ENCODE results near the gene SYT3.

Gene SYT3

GRCh38 chr19:50658441-50659317 lies 19.0 kb upstream of the SYT3 start (continued):
- peak; percentile 89 for TF ChIP-seq ZNF580 (tag by site-specific recombination; IDR thresholded peaks at IDR 0.05)
- TF ChIP-seq ZSCAN18 (tag by site-specific recombination; IDR thresholded peaks at IDR 0.05): no peak; the same call in 1 of the 2 replicates
- TF ChIP-seq KLF1 (tag by site-specific recombination; IDR thresholded peaks at IDR 0.05): peak; percentile 48
- peak; percentile 69; the same call in 1 of the 2 replicates for TF ChIP-seq ZNF24 (tag by site-specific recombination; IDR thresholded peaks at IDR 0.05)
- peak; percentile 75 for TF ChIP-seq PRDM4 (tag by site-specific recombination; IDR thresholded peaks at IDR 0.05)
- TF ChIP-seq ZNF639 (tag by site-specific recombination; IDR thresholded peaks at IDR 0.05): peak; percentile 77
- TF ChIP-seq ZNF830 (tag by site-specific recombination; IDR thresholded peaks at IDR 0.05; ENCODE audit: low read depth): no peak
- peak; percentile 78 for TF ChIP-seq ZNF148 (tag by site-specific recombination; IDR thresholded peaks at IDR 0.05; ENCODE audit: borderline replicate concordance)
- no peak for TF ChIP-seq ZNF350 (tag by site-specific recombination; IDR thresholded peaks at IDR 0.05)
- TF ChIP-seq ZNF791 (tag by site-specific recombination; IDR thresholded peaks at IDR 0.05): no peak
- peak; percentile 84 for TF ChIP-seq KLF8 (tag by site-specific recombination; IDR thresholded peaks at IDR 0.05)
- TF ChIP-seq ZBTB11 (tag by site-specific recombination; conservative IDR thresholded peaks at IDR 0.05; ENCODE audit: low read depth): no peak; the same call in none of the 2 replicates
- peak; percentile 83; the same call in 1 of the 2 replicates for TF ChIP-seq ZNF280D (tag by site-specific recombination; IDR thresholded peaks at IDR 0.05)
- peak; percentile 87 for TF ChIP-seq ZFP69B (tag by site-specific recombination; IDR thresholded peaks at IDR 0.05)
- peak; percentile 74 for TF ChIP-seq ZNF335 (tag by site-specific recombination; conservative IDR thresholded peaks at IDR 0.05)
- no peak for TF ChIP-seq ZNF48 (tag by site-specific recombination; IDR thresholded peaks at IDR 0.05)
- peak; percentile 92; the same call in 1 of the 2 replicates for TF ChIP-seq ZNF391 (tag by site-specific recombination; IDR thresholded peaks at IDR 0.05; ENCODE audit: borderline replicate concordance, low read depth)
- TF ChIP-seq ZNF433 (tag by site-specific recombination; IDR thresholded peaks at IDR 0.05; ENCODE audit: low read depth): no peak
- peak; percentile 86 for TF ChIP-seq SCRT1 (tag by site-specific recombination; IDR thresholded peaks at IDR 0.05; ENCODE audit: borderline replicate concordance)
- TF ChIP-seq ZNF629 (tag by site-specific recombination; IDR thresholded peaks at IDR 0.05): peak; percentile 25; the same call in 1 of the 2 replicates
- TF ChIP-seq MYNN (tag by site-specific recombination; IDR thresholded peaks at IDR 0.05; ENCODE audit: borderline replicate concordance): no peak
- no peak for TF ChIP-seq ZNF211 (tag by site-specific recombination; IDR thresholded peaks at IDR 0.05; ENCODE audit: low read depth)

Data from HEK293 (cell line).